Upper lobe of left lung (tissue), 4 donors: ENCODE results near the gene TBX18.

ENCODE experiments used
- CTCF ChIP-seq, 6 experiments: fragments of 450-650 bp in 4 of 6; fragments of 200-600 bp in 2 of 6; sonication (generic) in 2 of 6; IDR thresholded peaks; one replicate each; pipeline ENCODE4 v1.5.1; 2016 to 2019; ENCODE audit warnings: antibody characterized with exemption in 6 of 6
- POLR2A ChIP-seq, 4 donors: fragments of 450-650 bp; IDR thresholded peaks; one replicate each; pipeline ENCODE4 v1.5.1; 2016 to 2017; ENCODE audit warnings: antibody characterized with exemption in 4 of 4, mild to moderate bottlenecking in 2 of 4

- no peak for TF ChIP-seq POLR2A (IDR thresholded peaks at IDR 0.05)
- TF ChIP-seq CTCF (IDR thresholded peaks at IDR 0.05): no peak
These were observed 9.2 kb upstream of the TBX18 start for GRCh38 chr6:84773431-84774156.
